ENCODE results near the gene MGAT5. TPM values are rescaled to one million over a fixed set of nuclear protein-coding genes. Genes with fewer than 3 reads are reported as not detected.

The MGAT5 gene
- total RNA-seq, 1 experiment from 2014 or later: 52.4 TPM

- no peaks in the 10 kb centered on the region for H3K9me3 Mint-ChIP-seq
- peaks cover 55% of the 10 kb centered on the region for H3K27me3 Mint-ChIP-seq (ENCODE audit: low read depth)
- TF ChIP-seq ZNF317 (CRISPR knock-in tag; IDR thresholded peaks at IDR 0.05; ENCODE audit: borderline replicate concordance, low read depth) (no peak), MXD4 (CRISPR knock-in tag; IDR thresholded peaks at IDR 0.05; ENCODE audit: borderline replicate concordance) (no peak), MYBL2 (CRISPR knock-in tag; IDR thresholded peaks at IDR 0.05) (no peak), ZBTB21 (CRISPR knock-in tag; IDR thresholded peaks at IDR 0.05; ENCODE audit: borderline replicate concordance) (no peak), USF2 (CRISPR knock-in tag; IDR thresholded peaks at IDR 0.05) (no peak)
- peaks cover 4% of the 10 kb centered on the region; the same call in 1 of the 2 replicates for H3K36me3 Mint-ChIP-seq
- ChIA-PET CTCF (interaction anchor here (4.1 kb wide), 1 partner anchor 17 kb away, joined by 26 read pairs; no protein-coding TSS in a partner anchor), POLR2A (no interaction called here)
- H3K4me3 Mint-ChIP-seq: no peak overlapping the region
- no peak overlapping the region for H3K27ac Mint-ChIP-seq
- DNase-seq (ENCODE audit: low spot score): no peak
- peaks cover 17% of the 10 kb centered on the region for H3K4me1 Mint-ChIP-seq
- ATAC-seq: no peak
Measured at GRCh38 chr2:134433979-134434378, 180.1 kb downstream of the MGAT5 start.

- ATAC-seq: no peak
- no peak for TF ChIP-seq MLX (CRISPR knock-in tag; IDR thresholded peaks at IDR 0.05)
- TF ChIP-seq ZNF121 (CRISPR knock-in tag; IDR thresholded peaks at IDR 0.05): no peak
- no peak for TF ChIP-seq IRF2 (CRISPR knock-in tag; IDR thresholded peaks at IDR 0.05; ENCODE audit: borderline replicate concordance, low read depth)
- no peak for TF ChIP-seq ZNF281 (CRISPR knock-in tag; IDR thresholded peaks at IDR 0.05)
Measured at GRCh38 chr2:134435505-134435904, 181.6 kb downstream of the MGAT5 start.

GRCh38 chr2:134435936-134436335 lies 182.1 kb downstream of the MGAT5 start:
- CTCF ChIA-PET: interaction anchor here (1.1 to 4.1 kb wide), 2 partner anchors 15 to 313 kb away, joined by 3 to 26 read pairs; no protein-coding TSS in a partner anchor
- no peaks in the 10 kb centered on the region for H3K9me3 Mint-ChIP-seq
- POLR2A ChIA-PET: no interaction called here
- peaks cover 35% of the 10 kb centered on the region for H3K27me3 Mint-ChIP-seq (ENCODE audit: low read depth)
- peaks cover 8% of the 10 kb centered on the region; the same call in 1 of the 2 replicates for H3K36me3 Mint-ChIP-seq
- ATAC-seq: no peak
- DNase-seq (ENCODE audit: low spot score): no peak
- no peak overlapping the region for H3K4me3 Mint-ChIP-seq
- peaks cover 14% of the 10 kb centered on the region for H3K4me1 Mint-ChIP-seq
- H3K27ac Mint-ChIP-seq: no peak overlapping the region
- TF ChIP-seq GRHL2 (CRISPR knock-in tag; IDR thresholded peaks at IDR 0.05; ENCODE audit: insufficient replicate concordance, severe bottlenecking): no peak
- TF ChIP-seq PRRX2 (CRISPR knock-in tag; IDR thresholded peaks at IDR 0.05): no peak
- no peak for TF ChIP-seq ZNF512 (CRISPR knock-in tag; IDR thresholded peaks at IDR 0.05; ENCODE audit: borderline replicate concordance)
- no peak for TF ChIP-seq FOXK1 (CRISPR knock-in tag; IDR thresholded peaks at IDR 0.05)
- TF ChIP-seq ARID4B (CRISPR knock-in tag; IDR thresholded peaks at IDR 0.05; ENCODE audit: borderline replicate concordance): no peak
- TF ChIP-seq STAT6 (CRISPR knock-in tag; conservative IDR thresholded peaks at IDR 0.05; ENCODE audit: low read depth): no peak

More at GRCh38 chr2:134435505-134435904, 181.6 kb downstream of the MGAT5 start:
- peaks cover 8% of the 10 kb centered on the region; the same call in 1 of the 2 replicates for H3K36me3 Mint-ChIP-seq
- H3K4me1 Mint-ChIP-seq: peaks cover 17% of the 10 kb centered on the region
- H3K27ac Mint-ChIP-seq: no peak overlapping the region
- H3K4me3 Mint-ChIP-seq: no peak overlapping the region
- ChIA-PET POLR2A (no interaction called here), CTCF (interaction anchor here (1.1 to 4.1 kb wide), 2 partner anchors 15 to 313 kb away, joined by 3 to 26 read pairs; no protein-coding TSS in a partner anchor)
- DNase-seq (ENCODE audit: low spot score): no peak
- no peaks in the 10 kb centered on the region for H3K9me3 Mint-ChIP-seq
- H3K27me3 Mint-ChIP-seq (ENCODE audit: low read depth): peaks cover 39% of the 10 kb centered on the region
